Amniotic epithelial cell (primary cell): Measurements from ENCODE around the gene ZBTB16.

ENCODE experiments used
- DNase-seq: peaks from one replicate; pipeline ENCODE4 v3.0.0-alpha.2; 2010; ENCODE audit warnings: low read depth

The ZBTB16 gene

DNA sequence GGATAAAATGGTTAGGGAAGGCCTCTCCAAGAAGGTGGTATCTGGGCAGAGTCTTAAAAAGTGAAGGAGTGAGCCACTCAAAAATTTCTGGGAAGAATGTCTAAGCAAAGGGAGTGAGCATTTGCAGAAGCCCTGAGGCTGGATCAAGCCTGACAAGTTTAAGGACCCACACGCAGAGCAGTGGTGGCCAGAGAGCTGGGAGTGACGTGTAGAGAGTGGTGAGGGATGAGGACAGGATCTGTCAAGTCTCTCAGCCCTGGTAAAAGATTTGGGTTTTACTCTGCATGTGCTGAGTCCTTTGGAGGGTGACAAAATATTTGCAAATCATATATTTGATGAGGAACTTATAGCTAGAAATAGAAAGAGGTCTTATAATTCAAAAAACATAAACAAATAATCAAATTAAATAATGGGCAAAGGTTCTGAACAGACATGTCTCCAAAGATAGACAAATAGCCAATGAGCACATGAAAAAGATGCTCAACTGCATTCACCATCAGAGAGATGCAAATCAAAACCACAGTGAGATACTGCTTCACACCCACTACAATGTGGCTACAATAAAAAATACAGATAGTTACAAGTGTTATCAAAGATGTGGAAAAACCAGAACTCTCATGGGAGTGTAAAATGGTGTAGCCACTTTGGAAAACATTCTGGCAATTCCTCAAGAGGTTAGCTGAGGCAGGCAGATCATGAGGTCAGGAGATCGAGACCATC lies 129.5 kb downstream of the ZBTB16 start:
- DNase-seq, result no peak

DNA sequence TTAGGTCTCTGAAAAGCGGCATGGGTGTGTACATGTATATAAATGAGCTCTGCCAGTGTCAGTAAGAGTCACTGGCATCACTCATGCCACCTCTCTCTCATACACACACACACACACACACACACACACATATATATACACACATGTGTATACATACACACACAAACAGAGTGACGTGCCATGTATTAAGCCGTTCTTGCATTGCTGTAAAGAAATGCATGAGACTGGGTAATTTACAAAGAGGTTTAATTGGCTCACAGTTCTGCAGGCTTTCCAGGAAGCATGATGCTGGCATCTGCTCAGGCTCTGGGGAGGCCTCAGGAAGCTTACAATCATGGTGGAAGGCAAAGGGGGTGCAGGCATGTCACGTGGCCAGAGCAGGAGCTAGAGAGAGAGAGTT lies 131.1 kb downstream of the ZBTB16 start:
- DNase-seq, result no peak

DNA sequence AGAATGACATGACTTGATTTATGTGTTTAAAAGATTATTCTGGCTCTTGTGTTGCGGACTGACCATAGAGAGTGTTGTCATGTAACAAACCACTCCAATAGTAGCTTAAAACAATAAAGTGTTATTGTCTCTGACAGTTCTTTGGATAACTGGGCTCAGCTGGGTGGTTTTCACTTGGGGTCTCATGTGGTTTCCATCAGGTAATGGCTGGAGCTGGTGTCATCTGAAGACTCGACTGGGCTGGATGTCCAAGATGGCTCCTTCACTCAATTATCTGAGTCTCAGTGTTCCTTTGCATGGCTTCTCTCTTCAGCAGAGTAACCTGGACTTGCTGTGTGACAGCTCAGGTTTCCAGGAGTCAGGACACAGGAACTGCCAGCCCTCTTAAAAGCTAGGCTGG lies 132.4 kb downstream of the ZBTB16 start:
- DNase-seq, result no peak

DNA sequence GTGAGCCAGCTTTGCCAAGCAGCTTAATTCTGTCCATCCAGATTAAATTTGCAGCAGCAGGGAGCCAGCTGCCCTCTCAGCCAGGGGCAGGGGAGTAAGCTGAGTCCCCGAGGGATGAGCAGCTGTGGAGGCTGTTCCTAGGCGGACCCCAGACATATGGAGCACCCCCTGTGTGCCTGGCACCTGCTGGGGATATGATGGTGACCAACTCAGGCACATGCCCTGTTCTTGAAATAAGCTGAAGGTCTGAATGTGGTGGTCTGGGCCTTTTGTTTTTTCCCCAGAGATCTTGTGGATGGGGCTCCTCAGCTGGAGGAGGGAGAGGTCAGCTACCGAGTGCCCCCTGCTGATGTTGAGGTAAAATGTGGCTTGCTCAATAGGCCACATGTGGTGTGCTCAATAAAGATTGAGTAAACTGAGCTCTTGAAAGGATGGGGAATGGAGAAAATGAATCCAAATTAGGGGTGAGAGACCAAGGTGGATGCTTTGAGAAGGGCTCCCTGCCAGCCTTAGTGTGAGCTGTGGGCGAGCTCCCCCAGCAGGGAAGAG lies 133.4 kb downstream of the ZBTB16 start:
- peak; percentile 39 for DNase-seq

DNA sequence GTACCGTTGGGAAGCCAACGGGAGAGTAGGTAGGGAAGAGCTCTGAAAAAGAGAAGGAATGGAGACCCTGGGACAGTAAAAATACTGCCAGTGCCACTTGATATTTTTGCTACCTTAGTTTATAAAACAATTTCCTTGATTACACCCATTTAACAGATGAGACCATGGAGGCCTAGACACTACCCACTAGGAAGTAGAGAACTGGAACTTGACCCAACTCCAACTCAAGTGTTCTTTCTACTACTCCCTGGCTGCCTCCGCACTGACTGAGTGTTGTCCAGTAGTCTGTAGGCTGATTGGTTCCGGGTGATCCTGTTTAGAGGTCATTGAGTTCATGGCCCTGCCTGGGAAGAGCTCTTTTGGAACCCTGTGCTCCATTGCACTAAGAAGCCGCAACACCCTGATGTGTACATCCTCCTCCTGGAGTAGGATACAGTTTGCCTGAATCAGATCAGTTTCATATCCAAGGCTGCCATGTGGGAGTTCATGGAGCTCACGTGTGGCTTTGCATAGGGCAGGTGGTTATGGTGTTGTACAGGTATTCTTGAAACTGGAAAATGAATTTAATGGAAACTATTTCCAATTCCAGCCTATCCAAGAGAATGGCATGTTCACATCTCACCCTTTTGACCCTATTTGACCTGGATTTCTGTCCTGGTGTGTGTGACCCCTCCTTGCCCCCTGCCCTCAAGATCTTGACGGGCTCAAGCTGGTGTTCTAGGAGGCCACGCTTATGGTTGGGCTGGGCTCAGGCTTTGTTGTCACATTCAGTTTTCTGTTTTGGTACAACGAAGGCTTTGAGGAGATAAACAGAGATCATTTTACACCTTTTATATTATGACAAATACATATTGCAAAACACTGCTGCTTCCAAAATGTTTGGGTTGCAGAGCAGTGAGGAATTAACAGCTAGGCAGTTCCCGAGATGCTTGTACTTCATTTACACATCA lies 134.5 kb downstream of the ZBTB16 start:
- DNase-seq, result peak; percentile 40

DNA sequence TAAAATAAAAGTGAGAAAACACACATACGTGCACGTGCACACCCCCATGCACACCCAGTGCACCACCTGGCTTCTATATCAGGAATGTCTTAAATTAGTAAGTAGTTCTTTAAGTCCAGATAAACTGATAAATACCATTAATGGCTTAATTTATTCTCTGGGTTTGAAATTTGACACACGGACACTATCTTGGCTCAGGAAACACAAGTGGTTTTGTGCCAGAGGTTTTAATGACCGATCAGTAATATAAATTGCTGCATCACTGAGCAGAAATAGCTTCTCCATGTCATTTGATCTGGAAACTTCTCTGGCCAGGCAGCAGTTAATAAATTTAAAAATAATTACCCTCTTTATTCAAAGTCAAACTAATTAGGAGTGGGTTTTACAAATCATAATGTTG lies 135.2 kb downstream of the ZBTB16 start:
- no peak for DNase-seq

DNA sequence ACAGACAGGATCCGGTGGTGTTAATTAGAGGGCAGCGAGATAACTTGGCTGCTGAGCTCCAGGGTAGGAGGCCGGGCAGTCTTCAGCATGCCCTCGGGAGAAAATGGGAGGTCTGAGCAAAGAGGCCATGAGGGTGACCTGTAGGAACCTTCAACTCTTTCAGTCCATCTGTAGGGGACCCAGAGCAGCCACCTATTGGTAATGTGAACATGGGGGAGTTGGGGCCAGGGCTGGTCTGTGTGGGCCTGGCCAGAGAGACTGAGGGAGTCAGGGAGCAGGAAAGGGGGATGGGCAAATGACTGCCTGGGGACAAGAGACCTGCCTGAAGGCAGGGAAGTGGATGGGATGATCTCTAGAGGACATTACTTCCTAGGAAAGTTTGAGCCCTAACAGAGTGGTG lies 135.6 kb downstream of the ZBTB16 start:
- no peak for DNase-seq

DNA sequence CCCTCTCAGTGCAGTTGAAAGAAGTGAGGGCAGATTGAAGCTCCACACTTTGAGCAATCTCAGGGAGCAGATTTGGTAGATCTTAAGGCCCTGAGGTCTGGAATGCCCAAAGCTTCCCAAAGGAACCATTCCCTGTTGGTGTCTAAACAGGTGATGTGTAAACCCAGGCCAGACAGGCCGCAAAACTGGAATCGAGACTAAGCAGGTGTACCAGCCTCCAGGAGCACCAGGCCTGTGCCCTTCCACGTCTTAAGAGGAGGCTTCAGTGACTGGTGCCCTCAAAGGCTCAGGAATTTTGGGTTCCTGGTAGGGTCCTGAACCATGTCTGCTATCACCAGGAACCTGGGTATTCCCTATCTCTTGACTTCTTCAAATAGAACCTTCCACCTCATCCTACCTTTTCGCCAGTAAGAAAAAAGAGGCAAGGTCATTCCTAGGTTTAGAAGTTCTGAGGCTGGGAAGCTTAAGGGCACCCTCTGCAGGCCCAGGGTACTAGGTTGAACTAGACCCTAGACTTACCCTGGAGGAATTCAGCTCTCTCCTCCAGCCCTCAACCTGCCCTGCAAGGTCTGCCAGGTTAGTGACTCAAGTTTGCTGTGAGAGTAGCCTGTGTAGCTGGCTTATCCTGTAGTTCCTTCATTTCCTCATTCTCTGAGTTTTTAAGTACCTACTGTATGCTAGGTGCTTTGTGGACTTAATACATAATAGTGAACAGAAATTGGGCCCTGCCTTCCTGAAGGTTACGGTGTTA lies 136.6 kb downstream of the ZBTB16 start:
- peak; percentile 51 for DNase-seq

DNA sequence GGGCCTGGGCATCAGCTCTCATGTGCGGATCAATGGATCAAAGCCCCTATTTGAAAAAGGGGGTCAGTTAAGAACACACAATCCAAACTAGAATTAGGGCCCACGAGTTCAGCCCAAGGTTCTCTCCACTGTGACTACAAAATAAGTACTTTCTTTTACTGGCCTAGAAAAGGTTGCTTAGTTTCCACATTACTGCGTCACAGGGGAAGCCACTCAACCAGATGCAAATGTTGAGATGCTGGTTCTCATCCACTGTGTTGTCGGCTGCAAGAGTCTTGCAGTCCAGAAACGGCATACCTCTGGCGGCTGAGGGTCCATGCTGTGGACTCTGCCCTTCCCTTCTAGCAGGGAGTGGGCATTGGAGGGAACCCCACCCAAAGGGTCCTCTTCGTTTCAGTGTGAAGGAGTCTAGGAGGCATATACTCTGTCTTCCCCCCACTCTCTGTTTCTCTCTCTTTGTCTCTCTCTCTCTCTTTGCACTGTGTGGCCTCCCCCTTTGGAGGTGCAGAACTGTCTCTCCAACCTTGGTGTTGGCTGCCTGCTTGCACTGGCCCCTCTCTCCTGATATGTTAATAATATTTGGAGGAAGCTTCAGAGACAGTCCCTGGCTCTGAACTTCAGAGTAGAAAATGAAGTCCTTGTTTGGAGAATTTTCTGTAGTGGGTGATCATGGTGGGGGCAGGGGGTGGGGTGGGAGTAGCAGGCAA lies 137.6 kb downstream of the ZBTB16 start:
- peak; percentile 34 for DNase-seq

DNA sequence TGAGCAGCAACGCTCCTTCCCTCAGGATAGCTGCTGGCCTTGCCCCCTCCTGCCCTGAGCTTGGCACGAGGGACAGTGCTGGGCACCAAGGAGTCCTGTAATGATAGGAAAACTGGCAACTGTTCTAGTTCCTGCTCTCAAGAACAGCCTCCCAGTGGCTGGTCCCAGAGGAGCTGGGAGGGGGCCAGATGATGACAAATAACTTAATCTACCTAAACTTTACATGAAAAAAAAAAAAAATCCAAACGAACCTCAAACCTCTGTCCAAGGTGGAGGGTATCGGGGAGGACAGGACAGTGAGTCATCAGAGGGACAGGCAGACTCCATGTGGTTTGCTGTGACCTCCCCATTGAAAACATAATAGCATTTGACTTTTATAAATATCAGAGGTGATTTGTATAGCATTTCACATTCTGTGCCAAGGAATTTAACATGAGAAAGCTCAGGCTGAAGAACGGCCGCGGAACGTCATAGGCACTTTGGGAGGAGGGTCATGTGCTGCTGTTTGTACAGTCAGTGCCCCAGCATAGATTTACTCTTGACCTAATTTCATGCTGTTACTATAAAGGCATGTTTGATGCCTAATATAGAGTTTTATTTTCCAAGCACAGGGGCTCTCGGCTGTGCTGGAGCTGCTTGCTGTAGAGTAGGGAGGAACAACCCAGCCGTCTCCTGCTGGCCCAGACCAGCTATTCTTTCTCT lies 138.4 kb downstream of the ZBTB16 start:
- peak; percentile 98 for DNase-seq

DNA sequence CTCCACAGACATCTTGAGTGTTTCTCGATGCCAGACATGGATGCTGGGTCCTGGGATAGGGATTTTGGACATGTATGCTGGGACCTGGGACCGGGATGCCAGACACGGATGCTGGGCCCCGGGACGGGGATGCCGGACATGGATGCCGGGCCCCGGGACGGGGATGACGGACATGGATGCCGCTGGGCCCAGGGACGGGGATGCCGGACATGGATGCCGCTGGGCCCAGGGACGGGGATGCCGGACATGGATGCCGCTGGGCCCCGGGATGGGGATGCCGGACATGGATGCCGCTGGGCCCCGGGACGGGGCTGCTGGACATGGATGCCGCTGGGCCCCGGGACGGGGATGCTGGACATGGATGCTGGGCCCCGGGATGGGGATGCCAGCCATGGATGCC lies 139.5 kb downstream of the ZBTB16 start:
- no peak for DNase-seq

DNA sequence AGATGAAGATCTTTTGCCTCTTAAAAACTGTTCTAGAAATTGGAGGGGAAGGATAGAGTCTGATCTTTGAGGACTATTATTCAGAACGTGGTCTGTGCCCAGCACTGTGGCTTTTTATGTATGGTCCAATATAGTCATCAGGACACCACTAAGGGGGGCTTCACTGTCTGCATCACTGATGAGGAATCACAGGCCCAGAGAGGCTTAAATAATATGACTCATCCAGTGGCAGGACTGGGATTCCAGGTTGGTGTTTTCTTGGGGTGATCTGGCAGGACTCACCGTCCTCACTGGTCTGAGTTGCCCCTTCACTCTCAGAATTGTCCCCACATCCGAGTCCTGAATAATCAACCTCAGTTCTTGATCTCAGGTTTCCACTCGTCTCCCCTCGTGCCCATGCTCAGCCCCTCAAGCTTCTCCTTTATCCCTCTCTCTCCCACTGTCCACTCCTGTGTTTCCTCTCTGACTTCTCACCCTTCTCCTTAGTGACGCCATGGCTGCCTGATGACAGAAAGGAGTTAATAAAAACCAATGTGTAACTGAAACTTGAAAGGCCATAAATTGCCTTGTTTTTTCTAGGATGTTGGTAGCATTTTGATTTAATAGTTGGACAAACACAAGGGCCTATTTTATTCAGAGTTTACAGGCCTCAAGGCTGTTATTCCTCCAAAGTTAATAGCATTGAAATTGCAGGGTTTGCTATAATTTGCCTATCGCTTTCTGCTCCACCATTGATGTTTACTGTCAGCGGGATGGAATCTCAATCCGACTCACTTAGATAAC lies 141.0 kb downstream of the ZBTB16 start:
- peak; percentile 50 for DNase-seq

DNA sequence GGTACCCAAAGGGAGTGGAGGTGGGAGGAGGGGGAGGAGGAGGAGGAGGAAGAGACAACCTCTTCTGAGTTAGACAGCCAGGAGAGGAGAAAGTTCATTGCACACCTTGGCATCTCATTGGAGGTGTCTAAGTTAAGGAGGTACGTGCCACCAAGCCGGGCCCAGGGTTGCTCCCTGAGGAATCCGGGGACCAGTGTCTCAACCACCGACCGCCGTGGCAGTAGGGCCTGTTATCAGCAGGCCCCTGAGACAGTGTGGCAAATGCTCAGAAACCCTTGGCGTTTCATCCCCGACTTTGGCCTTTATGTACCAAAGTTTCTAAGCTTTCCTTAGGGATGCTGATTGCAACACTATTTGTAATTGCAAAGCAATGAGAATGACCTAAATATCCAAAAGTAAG lies 141.7 kb downstream of the ZBTB16 start:
- DNase-seq, result no peak

DNA sequence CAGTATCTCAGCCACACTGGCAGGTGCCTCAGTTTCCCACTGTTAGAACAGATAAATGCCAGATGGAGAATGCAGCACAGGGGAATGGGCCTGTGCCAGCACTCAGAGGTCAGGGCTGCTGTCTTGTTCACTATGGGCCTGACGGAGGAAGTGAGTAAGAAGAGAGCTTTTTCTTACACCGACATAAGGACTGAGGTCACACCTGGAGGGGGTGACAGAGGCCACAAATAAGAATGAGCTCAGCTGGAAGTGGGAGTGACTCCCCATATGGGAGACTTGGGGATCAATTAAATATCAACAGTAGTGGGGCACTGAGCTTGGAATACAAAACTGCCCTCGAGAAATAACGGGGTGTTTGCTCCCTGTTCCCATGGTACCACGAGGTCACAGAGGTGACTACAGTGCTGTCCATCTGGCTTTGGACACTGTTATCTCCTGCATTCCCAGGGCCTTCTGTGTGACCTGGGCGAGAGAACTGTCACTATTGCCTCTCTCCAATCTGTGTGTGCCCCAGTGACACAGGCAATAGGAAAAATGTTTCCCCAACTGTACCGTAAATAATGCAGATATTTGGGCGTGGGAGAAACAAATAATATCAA lies 142.6 kb downstream of the ZBTB16 start:
- no peak for DNase-seq

DNA sequence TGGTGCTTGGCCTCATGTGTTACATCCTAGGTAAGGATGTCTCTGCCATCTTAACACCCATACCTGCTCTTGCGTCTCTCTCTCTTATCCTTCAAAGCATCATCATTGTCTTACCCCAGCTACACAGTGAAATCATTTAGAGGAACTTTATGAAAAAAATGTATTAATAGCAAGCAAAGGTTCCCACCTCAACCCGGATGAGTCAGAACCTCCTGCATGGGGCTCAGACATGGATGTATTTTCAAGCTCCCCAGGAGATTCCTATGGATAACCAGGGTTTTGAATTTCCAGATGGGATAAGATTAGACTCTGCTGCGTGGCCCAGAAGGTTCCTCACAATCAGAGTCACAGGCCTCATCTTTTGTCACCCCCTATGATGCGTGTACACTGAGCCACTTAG lies 147.6 kb downstream of the ZBTB16 start:
- DNase-seq, result no peak

DNA sequence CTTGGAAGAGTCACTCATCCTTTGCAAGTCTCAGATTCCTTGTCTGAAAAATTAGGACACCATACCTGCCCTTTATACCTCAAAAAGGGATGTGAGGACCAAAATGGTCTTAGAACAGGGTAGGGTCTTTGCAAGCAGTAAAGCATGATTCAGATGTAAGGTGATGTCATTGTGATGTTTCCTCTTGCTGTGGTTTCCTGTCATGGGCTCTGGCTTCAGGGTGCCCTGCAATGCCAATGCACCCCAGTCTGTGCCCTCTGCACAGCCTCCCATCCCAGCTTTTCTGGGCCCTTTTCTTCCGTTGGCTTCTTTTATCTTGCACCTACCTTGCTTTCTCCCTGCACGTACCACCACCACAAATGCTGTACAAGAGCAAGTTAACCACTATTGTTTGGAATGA lies 148.9 kb downstream of the ZBTB16 start:
- no peak for DNase-seq

DNA sequence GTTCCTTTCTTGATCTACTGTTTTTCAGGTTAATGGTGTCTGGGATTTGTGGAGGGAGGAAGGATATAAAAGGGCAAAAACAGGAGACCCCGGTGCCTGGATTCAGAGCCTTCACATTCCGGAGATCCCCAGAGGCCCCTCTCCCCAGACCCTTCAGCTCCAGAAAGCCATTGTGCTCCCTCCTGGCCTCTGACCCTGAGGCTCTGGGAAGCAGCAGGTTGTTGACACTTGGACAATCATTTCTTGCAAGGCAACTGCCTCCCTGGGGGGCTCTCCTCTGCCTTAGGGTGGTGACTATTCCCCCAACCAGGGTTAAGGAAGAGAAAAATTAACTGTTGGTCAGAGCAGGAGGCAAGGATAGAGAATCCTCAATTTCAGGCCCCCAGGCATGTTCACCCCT lies 149.8 kb downstream of the ZBTB16 start:
- no peak for DNase-seq

DNA sequence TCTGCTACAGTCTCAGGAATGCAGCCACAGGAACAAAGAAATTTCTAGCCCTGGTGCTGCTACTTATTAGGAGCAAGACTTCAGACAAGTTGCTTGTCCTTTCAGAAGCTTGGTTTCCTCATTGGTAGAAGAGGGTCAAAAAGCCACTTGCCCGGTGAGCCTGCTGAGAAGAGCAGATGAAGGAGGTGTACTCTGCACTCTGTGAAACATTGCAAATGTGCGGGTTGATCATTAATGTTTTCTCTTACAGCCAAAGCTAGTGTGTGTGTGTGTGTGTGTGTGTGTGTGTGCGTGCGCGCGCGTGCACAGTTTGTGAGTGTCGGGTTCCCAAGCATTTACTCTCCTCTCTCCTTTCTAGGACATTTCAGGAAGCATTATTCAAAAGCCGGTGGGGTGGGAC lies 150.4 kb downstream of the ZBTB16 start:
- no peak for DNase-seq

DNA sequence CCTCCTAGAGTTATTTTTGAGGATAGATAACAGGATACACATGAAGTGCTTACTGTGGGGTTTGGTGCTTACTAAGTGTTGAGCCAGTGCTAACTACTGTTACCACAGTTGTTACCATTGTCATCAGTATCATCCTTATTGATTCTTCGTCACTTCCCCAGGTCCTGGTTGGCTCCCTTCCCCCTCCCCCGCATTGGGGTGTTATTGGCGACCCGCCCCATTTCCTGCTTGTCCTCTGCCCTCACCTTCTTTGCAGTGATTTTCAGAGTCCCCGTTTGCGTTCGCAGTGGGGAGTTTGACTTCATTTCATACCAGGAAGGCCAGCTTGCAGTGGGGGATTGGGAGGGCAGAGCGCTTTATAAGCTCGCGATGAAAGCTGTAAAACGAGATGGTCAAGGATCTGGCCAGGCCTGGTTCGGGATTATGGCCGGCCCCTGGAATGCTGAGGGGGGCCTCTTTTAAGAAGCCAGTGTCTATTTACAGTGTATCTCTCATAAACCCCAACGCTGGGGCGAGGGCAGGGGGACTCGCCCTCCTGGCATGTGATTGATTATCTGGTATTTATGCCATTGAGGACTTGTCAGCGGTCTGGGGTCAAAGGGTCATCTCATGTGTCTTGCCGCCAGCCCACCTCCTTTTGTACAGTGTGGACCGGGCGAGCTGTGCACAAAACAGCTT lies 152.1 kb downstream of the ZBTB16 start:
- no peak for DNase-seq
